Prostate gland (tissue), 2 donors: Measurements from ENCODE around the gene LIN9. TPM values are rescaled to one million over a fixed set of nuclear protein-coding genes. Genes with fewer than 3 reads are reported as not detected.

Experiments
- DNase-seq: peaks from one replicate; pipeline ENCODE4 v3.0.0-alpha.2; 2019; ENCODE audit warnings: low spot score
- H3K27ac ChIP-seq, 2 donors: fragments of 200-600 bp; sonication (generic); 2 replicates each; pipeline ENCODE4 v1.5.1; 2017 to 2019
- H3K27me3 ChIP-seq: fragments of 200-600 bp; sonication (generic); replicated peaks from 2 replicates; pipeline ENCODE4 v1.5.1; 2019; ENCODE audit not compliant: insufficient read depth
- H3K36me3 ChIP-seq, 2 donors: fragments of 200-600 bp; sonication (generic); 1 replicate in 1 of 2; 2 replicates in 1 of 2; pipeline versions ENCODE4 v1.5.1 to v1.8.1; 2017 to 2019
- H3K4me1 ChIP-seq: fragments of 200-600 bp; sonication (generic); replicated peaks from 2 replicates; pipeline ENCODE4 v1.5.1; 2019
- H3K4me3 ChIP-seq, 2 donors: fragments of 200-600 bp; sonication (generic); 2 replicates each; pipeline ENCODE4 v1.5.1; 2017 to 2019
- H3K9me3 ChIP-seq: fragments of 200-600 bp; sonication (generic); 2 replicates; pipeline ENCODE4 v1.5.1; 2017
- POLR2A ChIP-seq: fragments of 450-650 bp; IDR thresholded peaks from one replicate; pipeline ENCODE4 v1.6.1; 2016; ENCODE audit warnings: antibody characterized with exemption, mild to moderate bottlenecking
- POLR2AphosphoS5 ChIP-seq: sonication (generic); formaldehyde crosslinking; IDR thresholded peaks from one replicate; pipeline ENCODE4 v1.6.1; 2017; ENCODE audit warnings: antibody characterized with exemption
- WGBS: methylation state at CpG from one replicate; pipeline ENCODE4 v1.1.5; 2018; 5-methylcytosine and 5-hydroxymethylcytosine counted together
- intact Hi-C: fragments of 100-400 bp; cut with DNase I; formaldehyde crosslinking; loops from one replicate; pipeline ENCODE4 v1.14.2; 2022
- total RNA-seq, 2 donors: library from RNA; depleted of rRNA; stranded (reverse); fragments of >200 nt; gene quantifications; one replicate each; pipeline ENCODE4 v1.1.0, GENCODE V29; 2016
- TF ChIP-seq, protein P1 (sequence below), 4 experiments: fragments of 200-600 bp in 2 of 4; fragments of 450-650 bp in 2 of 4; sonication (generic) in 2 of 4; IDR thresholded peaks; 1 replicate in 3 of 4; 2 replicates in 1 of 4; pipeline ENCODE4 v1.5.1; 2016 to 2019; ENCODE audit warnings: antibody characterized with exemption in 4 of 4, mild to moderate bottlenecking in 2 of 4, moderate library complexity in 2 of 4

Gene LIN9
- total RNA-seq, 2 donors from 2014 or later, result 3.9 to 8.0 TPM

DNA sequence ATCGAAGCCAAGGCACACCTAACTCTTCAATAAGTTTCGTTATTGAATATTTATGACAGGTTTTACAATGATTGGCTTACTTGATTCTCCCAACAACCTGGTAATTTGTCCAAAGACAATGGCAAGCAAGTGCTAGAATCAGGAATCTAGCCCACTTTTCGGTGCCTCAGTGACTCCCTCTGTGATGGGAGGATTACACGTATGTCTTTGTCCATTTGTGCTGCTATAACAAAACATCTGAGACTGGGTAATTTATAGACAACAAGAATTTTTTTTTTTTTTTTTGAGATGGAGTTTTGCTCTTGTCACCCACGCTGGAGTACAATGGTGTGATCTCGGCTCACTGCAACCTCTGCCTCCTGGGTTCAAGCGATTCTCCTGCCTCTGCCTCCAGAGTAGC is 2.4 kb upstream of the LIN9 start:
- 96% methylated on average over 7 of the region's 7 CpGs for WGBS
- Histone ChIP-seq H3K27ac (no peak overlapping the region), H3K36me3 (no peaks in the 10 kb centered on the region), H3K4me3 (no peak overlapping the region), H3K27me3 (no peaks in the 10 kb centered on the region), H3K9me3 (no peaks in the 10 kb centered on the region), H3K4me1 (no peaks in the 10 kb centered on the region)
- intact Hi-C loops, result no loop called here
- TF ChIP-seq POLR2A (no peak), POLR2AphosphoS5 (no peak)
- TF ChIP-seq, protein P1, sequence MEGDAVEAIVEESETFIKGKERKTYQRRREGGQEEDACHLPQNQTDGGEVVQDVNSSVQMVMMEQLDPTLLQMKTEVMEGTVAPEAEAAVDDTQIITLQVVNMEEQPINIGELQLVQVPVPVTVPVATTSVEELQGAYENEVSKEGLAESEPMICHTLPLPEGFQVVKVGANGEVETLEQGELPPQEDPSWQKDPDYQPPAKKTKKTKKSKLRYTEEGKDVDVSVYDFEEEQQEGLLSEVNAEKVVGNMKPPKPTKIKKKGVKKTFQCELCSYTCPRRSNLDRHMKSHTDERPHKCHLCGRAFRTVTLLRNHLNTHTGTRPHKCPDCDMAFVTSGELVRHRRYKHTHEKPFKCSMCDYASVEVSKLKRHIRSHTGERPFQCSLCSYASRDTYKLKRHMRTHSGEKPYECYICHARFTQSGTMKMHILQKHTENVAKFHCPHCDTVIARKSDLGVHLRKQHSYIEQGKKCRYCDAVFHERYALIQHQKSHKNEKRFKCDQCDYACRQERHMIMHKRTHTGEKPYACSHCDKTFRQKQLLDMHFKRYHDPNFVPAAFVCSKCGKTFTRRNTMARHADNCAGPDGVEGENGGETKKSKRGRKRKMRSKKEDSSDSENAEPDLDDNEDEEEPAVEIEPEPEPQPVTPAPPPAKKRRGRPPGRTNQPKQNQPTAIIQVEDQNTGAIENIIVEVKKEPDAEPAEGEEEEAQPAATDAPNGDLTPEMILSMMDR (IDR thresholded peaks at IDR 0.05), result no peak
- DNase-seq, result no peak

DNA sequence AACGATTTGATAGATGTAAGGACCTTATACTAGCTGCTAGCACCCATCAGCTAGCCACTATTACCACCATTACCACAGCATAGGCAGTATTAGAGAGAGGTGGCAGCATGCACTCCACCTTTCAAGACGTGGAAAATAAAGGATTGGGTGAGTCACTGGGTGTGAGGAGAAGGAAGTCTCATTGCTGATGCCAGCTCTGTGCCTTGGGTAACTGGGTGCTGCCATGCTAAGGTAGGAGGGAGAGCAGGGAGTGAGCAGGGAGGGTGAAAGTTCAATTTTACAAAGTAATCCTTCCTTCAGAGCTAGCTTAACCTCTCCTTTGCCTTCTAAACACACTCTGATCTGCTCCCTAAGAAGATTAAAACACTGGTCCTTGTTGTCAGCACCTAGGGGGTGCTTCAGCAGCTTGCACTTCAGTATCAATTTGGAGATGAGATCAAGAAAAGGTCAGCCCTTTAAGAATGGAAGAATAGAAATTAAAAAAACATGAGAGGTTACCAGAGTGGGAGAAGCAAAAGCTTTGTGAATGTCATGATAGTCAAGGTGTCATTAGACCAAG is 1.8 kb upstream of the LIN9 start:
- H3K4me1 ChIP-seq, result no peaks in the 10 kb centered on the region
- no peaks in the 10 kb centered on the region for H3K36me3 ChIP-seq
- H3K9me3 ChIP-seq, result no peaks in the 10 kb centered on the region
- H3K27me3 ChIP-seq, result no peaks in the 10 kb centered on the region
- TF ChIP-seq, protein P1 (IDR thresholded peaks at IDR 0.05), result no peak
- TF ChIP-seq POLR2AphosphoS5 (no peak), POLR2A (no peak)
- 73% methylated on average over 2 of the region's 2 CpGs for WGBS
- no peak overlapping the region for H3K27ac ChIP-seq
- intact Hi-C loops, result no loop called here
- no peak overlapping the region for H3K4me3 ChIP-seq
- DNase-seq, result no peak

DNA sequence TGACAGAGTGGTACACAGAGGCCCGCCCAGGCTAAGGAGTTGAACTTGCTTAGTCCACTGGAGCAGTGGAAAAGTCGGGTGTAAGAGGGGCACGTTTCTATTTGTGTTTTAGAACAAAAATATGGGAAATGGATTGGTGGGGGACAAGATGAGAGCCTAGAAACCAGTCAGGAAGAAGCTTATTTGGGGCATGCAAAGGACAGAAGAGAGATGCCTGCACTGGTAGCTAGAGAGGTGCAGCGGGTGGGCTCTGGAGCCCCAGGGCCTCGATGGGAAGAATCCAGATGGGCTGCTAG is 1.2 kb upstream of the LIN9 start:
- Histone ChIP-seq H3K36me3 (no peaks in the 10 kb centered on the region), H3K4me3 (no peak overlapping the region), H3K27me3 (no peaks in the 10 kb centered on the region), H3K9me3 (no peaks in the 10 kb centered on the region), H3K4me1 (no peaks in the 10 kb centered on the region), H3K27ac (no peak overlapping the region)
- 56% methylated on average over 5 of the region's 5 CpGs for WGBS
- TF ChIP-seq, protein P1 (IDR thresholded peaks at IDR 0.05), result no peak
- TF ChIP-seq POLR2AphosphoS5, result no peak
- TF ChIP-seq POLR2A, result no peak
- intact Hi-C loops, result no loop called here
- DNase-seq, result no peak

DNA sequence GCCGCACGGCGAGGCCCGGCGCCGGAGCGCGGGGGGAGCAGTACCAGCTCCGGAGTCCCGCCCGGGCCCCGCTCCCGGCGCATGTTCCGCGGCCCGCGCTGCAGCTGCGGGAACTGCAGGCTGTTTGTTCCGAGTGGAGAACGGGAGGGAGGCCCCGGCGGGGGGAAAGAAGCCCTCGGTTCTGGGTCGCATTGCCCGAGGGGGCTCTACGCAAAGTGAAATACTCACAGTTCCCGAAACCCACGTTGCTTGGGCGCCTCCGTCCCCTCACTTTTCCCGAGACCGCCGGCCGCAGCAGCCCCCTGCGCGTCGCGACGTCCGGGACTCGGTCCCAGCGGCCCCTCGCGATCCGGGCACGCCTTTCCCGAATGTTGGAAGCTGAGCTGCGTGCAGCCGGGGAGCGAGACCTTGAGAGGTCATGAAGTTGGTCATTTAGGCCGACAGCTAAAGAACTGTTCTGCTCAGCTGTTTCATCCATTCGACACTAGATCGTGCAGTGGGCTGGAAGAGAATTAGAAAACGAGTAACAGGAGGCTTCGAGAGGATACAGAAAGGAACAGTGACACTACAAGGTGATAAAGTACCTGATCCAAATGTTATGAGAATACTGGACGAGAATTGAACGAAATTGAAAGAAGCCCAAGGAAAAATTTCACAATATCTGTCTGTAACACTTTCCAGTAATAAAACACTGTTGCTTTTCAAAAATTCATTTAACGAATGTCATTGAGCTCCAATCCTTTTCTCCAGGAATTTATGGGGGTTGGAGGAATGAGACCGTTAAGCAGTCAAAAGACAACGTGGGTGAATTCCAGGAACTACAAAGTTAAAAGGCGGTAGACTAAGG is 657 bp upstream of the LIN9 start:
- TF ChIP-seq POLR2AphosphoS5, result no peak
- no peak for TF ChIP-seq POLR2A
- TF ChIP-seq, protein P1 (IDR thresholded peaks at IDR 0.05), result peak in 1 of 4 experiments; percentile 39
- Histone ChIP-seq H3K27ac (peak overlapping the region; percentile 57 to 58), H3K4me1 (no peaks in the 10 kb centered on the region), H3K9me3 (no peaks in the 10 kb centered on the region), H3K27me3 (no peaks in the 10 kb centered on the region), H3K36me3 (no peaks in the 10 kb centered on the region), H3K4me3 (peak overlapping the region; percentile 73 to 89)
- no peak for DNase-seq
- WGBS, result 2% methylated on average over 62 of the region's 62 CpGs
- intact Hi-C loops, result no loop called here
